EH (cell line): ENCODE results near the gene KCNG2.

Experiments
- DNase-seq: peaks from one replicate; pipeline ENCODE4 v3.0.0-alpha.2; 2015; ENCODE audit warnings: low read depth

KCNG2 gene

GRCh38 chr18:79819064-79819967, 21.6 kb downstream of the KCNG2 start:
- no peak for DNase-seq

DNA sequence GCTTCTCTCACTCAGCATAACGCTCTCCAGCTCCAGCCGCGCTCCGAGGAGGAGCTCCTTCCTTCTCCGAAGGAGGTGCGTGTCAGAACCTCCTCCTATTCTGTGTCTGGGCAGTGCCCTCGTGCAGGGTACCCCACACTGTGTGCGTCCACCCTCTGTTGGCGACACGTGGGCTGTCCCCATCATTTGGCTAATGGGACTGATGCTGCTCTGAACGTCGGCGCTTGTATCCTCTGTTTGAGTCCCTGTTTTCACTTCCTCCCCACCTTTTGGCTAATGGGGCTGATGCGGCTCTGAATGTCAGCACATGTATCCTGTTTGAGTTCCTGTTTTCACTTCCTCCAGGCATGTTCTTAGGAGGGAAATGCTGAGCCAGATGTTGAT, 22.2 kb downstream of the KCNG2 start:
- DNase-seq, result no peak

DNA sequence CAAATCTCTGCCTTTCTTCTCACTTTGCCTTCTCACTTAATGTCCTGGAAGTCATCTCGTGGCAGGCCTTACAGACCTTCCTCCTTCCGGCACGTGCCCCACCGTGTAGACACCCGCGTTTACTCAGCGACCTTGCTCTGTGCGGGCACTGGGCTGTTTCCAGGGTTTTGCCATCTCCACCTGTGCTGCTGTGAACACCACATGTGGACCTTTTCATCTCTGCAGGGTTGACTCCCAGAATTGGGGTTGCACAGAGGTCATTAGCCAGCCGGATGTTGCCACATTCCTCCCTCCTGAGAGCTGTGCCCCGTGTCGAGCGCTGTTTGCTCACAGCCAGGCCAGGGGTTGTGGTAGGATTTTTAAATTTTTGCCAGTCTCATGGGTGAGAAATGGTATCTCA, 25.4 kb downstream of the KCNG2 start:
- DNase-seq, result no peak

DNA sequence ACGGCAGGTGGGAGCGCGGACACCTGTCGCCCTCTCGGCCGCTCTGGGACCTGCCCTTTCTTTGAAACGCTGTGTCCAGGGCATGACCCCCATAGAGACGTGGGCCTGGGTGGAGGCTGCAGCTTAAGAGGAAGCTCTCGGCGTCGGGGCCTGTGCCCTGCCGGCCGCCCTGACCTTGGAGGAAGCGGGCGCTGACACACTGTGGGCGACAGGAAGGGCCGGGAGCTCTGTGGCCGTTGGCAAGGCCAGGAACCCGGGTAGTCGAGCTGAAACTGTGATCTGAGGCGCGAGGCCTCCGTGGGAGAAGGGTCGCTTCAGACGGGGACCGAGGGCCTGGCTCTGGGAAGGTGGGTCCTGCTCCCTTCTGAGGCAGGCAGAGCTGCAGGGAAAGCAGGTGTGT, 28.2 kb downstream of the KCNG2 start:
- DNase-seq, result no peak

DNA sequence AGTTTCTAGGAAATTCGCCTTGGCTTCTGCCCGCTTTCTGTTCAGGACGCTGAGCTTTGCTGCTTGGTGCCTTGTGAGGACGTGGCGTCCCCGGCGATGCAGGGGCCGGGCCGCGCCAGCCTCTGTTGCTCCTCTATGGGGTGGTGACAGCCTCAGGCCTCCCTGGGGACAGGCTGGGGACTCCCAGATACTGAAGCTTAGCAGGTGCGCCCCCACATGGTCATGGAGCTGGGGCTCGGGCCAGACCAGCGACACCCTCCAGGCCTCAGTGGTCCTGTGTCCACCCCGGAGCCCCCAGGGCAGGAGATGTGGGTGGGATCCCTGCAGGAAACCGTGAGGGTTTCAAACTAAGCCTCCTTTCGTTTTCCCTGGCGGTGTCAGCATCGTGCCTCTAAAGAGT, 29.2 kb downstream of the KCNG2 start:
- no peak for DNase-seq

DNA sequence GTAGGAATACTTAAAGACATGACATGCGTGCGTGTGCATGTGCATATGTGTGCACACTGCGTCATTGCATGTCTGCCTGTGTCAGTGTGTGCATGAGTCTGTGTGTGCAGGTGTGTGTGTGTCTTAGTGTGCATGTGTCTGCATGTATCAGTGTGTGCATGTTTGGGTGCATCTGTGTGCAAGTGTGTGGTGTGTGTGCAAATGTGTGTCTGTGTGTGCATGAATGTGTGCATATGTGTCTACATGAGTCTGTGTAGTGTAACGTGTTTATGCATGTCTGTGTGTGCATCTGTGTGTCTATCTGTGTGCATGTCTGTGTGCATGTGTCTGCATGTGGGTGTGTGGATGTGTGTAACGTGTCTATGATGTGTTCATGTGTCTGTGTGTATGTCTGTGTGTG, 30.5 kb downstream of the KCNG2 start:
- DNase-seq, result no peak

- DNase-seq, result no peak
Observed at GRCh38 chr18:79829136-79829854, 31.6 kb downstream of the KCNG2 start.

DNA sequence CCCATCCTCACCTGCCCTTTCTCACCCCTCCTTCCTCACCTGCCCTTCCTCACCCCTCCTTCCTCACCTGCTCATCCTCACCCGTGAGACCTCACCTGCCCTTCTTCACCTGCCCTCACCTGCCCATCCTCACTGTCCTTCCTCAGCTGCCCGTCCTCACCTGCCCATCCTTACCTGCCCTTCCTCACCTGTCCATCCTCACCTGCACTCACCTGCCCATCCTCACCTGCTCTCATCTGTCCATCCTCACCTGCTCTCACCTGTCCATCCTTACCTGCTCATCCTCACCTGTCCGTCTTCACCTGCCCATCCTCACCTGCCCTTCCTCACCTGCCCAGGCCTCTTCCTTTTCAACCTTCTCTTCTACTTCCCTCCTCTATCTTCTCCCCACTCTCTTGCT, 34.4 kb downstream of the KCNG2 start:
- no peak for DNase-seq

- no peak for DNase-seq
Observed at GRCh38 chr18:79834834-79835233, 37.1 kb downstream of the KCNG2 start.

DNA sequence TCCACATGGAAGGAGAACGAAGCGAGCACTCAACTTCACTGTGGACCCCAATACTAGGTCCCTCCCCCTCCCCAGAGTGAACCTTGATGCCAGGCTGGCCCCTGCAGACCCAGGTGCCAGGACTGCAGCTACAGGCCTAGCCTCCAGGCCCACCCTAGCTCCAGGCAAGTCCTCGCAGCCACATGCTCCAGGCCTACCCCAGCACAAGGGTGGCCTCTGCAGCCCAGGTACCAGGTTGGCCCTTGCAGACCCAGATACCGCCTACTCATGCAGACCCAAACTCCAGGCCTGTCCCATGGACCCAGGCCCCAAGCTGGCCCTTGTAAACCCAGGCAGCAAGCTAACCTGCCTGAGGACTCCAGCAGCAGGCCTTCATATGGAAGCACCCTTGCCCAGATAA, 44.2 kb downstream of the KCNG2 start:
- no peak for DNase-seq

GRCh38 chr18:79844999-79845563, 47.3 kb downstream of the KCNG2 start:
- no peak for DNase-seq

GRCh38 chr18:79846936-79847557, 49.3 kb downstream of the KCNG2 start:
- no peak for DNase-seq

GRCh38 chr18:79847606-79848293, 50.0 kb downstream of the KCNG2 start:
- no peak for DNase-seq

GRCh38 chr18:79848294-79848578, 50.5 kb downstream of the KCNG2 start:
- no peak for DNase-seq

DNA sequence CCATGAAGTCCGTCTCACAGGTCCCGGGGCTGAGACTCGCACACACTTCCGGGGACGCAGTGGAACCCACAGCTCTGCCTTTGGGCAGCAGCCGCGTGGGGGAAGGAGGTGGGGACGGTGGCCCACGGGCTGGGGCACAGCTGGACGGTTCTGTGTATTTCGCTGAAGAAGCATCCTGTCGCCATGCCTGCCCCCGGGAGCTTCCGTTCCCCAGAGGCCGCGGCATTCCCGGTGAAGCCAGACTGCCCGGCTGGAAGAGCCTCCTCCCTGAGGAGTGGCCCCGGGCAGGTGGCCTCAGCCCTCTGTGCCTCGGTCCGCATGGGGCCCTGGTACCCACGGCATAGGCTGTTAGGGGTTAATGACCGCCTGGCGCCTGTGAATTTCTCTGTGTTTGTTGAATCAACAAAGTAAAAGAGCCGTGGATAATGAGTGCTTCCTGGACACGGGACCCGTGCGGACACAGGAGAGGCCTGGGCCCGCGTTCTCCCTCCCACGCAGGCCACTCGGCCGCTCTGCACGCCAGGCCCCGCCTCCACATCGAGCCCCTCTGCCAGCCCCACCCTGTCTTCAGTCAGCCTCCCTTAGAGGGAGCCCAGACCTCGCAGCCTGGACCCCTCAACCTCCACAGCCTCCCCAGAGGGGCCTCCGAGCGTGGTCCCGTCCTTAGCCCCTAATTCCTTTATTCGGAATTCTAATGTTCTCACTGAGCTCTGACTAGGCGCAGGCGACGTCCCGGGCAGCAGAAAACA, 51.0 kb downstream of the KCNG2 start:
- DNase-seq, result no peak

GRCh38 chr18:79849328-79850207, 51.8 kb downstream of the KCNG2 start:
- no peak for DNase-seq

- DNase-seq, result no peak
Observed at GRCh38 chr18:79850731-79851130, 53.0 kb downstream of the KCNG2 start.

DNA sequence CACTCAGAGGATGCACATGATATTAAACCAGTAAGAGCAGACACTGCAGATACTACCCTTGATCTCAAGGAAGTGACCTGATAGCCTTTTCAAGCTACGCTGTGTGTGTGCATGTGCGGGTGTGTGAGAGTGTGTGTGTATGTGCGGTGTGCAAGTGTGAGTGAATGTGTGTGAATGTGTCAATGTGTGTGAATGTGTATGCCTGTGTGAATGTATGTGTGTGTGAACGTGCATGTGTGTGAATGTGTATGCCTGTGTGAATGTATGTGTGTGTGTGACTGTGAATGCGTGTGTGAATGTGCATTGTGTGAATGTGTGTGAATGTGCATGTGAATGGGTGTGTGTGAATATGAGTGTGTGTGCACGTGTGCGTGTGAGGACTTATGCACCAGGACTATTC, 53.8 kb downstream of the KCNG2 start:
- DNase-seq, result no peak

DNA sequence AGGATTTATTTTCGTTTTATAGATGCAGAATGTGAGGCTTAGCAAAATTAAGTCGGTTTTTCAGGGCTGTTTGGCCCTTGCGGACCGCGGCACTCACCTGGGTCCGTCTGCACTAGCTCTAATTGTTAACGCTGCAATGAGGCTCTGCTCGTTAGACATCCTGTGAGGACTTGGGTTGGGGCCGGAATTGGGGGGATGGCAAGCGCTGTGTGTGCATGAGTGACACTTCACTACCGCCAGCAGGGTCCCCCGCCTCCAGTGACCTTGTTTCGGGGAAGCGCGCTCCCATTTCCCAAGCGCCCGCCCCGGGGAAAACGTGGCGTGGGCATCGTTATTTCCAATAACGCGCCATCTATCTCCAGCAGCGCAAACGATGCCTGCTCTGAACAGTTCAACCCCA, 54.2 kb downstream of the KCNG2 start:
- no peak for DNase-seq

DNA sequence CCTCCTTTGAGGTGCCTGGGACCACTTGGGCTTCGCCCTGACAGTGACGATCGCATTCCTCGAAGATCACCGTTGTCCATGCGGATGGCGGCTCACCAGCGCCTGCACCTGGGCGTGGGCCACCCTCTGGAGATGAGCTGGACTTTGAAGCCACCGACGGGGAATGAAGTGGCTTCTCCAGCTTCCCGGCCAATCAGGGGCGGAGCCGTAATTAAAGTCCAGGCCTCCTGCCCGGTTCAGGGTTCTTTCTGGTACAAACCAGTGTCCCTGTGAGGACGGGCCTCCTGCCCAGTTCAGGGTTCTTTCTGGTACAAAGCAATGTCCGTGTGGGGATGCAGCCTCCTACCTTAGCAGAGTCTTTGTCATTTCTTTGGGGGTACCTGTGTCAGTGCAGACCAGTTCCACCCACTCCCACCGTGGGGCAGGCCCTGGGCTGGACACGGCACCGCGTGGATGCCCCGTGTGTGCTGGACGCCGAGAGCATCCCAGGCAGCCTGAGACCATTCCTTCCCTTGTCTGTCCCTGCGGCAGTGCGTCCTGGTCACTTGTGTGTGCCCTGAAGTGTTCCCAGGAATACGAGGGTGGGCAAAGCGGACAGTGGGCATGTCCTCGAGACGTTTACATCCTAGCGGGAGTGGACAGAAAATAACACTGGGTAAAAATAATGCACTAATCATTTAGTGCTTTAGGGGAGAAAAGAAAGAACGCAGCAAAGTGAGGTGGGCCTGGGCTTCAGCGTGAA, 55.0 kb downstream of the KCNG2 start:
- DNase-seq, result no peak
